K562 (cell line): ENCODE measurements around the gene GJA1. TPM values are rescaled to one million over a fixed set of nuclear protein-coding genes. Genes with fewer than 3 reads are reported as not detected.

ENCODE experiments used
- ATAC-seq: fragments of 200-7000 bp; cut with Tn5 transposase; 3 replicates; pipeline ENCODE4 v1.9.1; 2020; ENCODE audit warnings: moderate library complexity
- BruUV-seq: library from RNA; stranded (reverse); fragments of 400-500 nt; replicated peaks from 2 replicates; lab custom pipeline; 2021; lab: Mats Ljungman, UMichigan
- CTCF ChIA-PET: fragments of 300-600 bp; formaldehyde crosslinking; extraction: SDS; loops from one replicate; lab custom pipeline; 2021; ENCODE audit warnings: low intra/inter-chr PET ratio; lab: Yijun Ruan, JAX
- POLR2A ChIA-PET: fragments of 300-600, 350-650 bp; sonication (Branson Sonifier 250); formaldehyde crosslinking; extraction: SDS; loops from one replicate; lab custom pipeline; 2021; ENCODE audit warnings: antibody characterized with exemption, inconsistent platforms; lab: Yijun Ruan, JAX
- DNase-seq, 4 experiments: peaks; one replicate each; pipeline versions ENCODE4 v3.0.0 to v3.0.0-alpha.2; 2011 to 2018; ENCODE audit warnings: low spot score in 3 of 4, mixed read lengths in 3 of 4; ENCODE audit errors: extremely low read depth in 1 of 4
- FAIRE-seq: peaks from 2 replicates; lab custom pipeline; 2011; peaks lifted over from hg19 to GRCh38; lab: Jason Lieb, UNC
- H2AFZ ChIP-seq: 2 replicates; pipeline ENCODE4 v1.6.0; 2011; ENCODE audit warnings: low read depth, low read length, control low read depth, inconsistent platforms
- H3K27ac ChIP-seq: fragments of 200-600 bp; 3 replicates; pipeline ENCODE4 v1.8.0; 2011; ENCODE audit warnings: low read depth, mild to moderate bottlenecking, control low read depth, inconsistent platforms, low read length, moderate library complexity, mixed read lengths; ENCODE audit errors: extremely low read depth
- H3K27me3 ChIP-seq, 2 experiments: fragments of 300-600 bp in 1 of 2; 2 replicates in 1 of 2; 3 replicates in 1 of 2; pipeline versions ENCODE4 v1.6.0 to v1.8.0; 2011; ENCODE audit warnings: inconsistent platforms in 2 of 2, low read length in 2 of 2, mild to moderate bottlenecking in 1 of 2, mixed read lengths in 1 of 2, moderate library complexity in 1 of 2; ENCODE audit not compliant: control insufficient read depth in 2 of 2, insufficient read depth in 2 of 2
- H3K36me3 ChIP-seq: fragments of 300-600 bp; 3 replicates; pipeline ENCODE4 v1.8.0; 2011; ENCODE audit warnings: mild to moderate bottlenecking, low read length, inconsistent platforms; ENCODE audit not compliant: control insufficient read depth, insufficient read depth
- H3K4me1 ChIP-seq, 2 experiments: fragments of 200-600 bp in 1 of 2; replicated peaks in 1 of 2; 2 replicates in 1 of 2; 3 replicates in 1 of 2; pipeline versions ENCODE4 v1.5.1 to v1.8.0; 2011; ENCODE audit warnings: inconsistent platforms in 2 of 2, low read length in 2 of 2, mild to moderate bottlenecking in 1 of 2, mixed read lengths in 1 of 2, moderate library complexity in 1 of 2; ENCODE audit not compliant: control insufficient read depth in 2 of 2, insufficient read depth in 2 of 2
- H3K4me2 ChIP-seq: 2 replicates; pipeline ENCODE4 v1.6.1; 2011; ENCODE audit warnings: low read length, control low read depth, inconsistent platforms, mixed read lengths; ENCODE audit not compliant: insufficient read depth
- H3K4me3 ChIP-seq: fragments of 200-600 bp; sonication (generic), shearing (Covaris generic); 2 replicates; pipeline ENCODE4 v1.5.1; 2016; ENCODE audit warnings: control low read depth, inconsistent platforms
- H3K79me2 ChIP-seq: fragments of 200-600 bp; 3 replicates; pipeline ENCODE4 v1.8.0; 2011; ENCODE audit warnings: low read length, inconsistent platforms; ENCODE audit not compliant: control insufficient read depth, insufficient read depth
- H3K9ac ChIP-seq, 2 experiments: 2 replicates each; pipeline versions ENCODE4 v1.6.0 to v1.6.1; 2011; ENCODE audit warnings: low read depth in 2 of 2, low read length in 2 of 2, control low read depth in 1 of 2, inconsistent platforms in 1 of 2, mild to moderate bottlenecking in 1 of 2, mixed read lengths in 1 of 2; ENCODE audit not compliant: insufficient read depth in 1 of 2
- H3K9me1 ChIP-seq: one replicate; pipeline ENCODE4 v1.6.0; 2011; ENCODE audit warnings: inconsistent platforms, mild to moderate bottlenecking, low read length, moderate library complexity; ENCODE audit not compliant: control insufficient read depth, insufficient read depth
- H3K9me3 ChIP-seq: replicated peaks from 2 replicates; pipeline ENCODE4 v1.5.1; 2011; ENCODE audit warnings: low read depth, low read length, inconsistent platforms; ENCODE audit not compliant: control insufficient read depth, insufficient read depth
- H4K20me1 ChIP-seq: replicated peaks from 2 replicates; pipeline ENCODE4 v1.6.1; 2011; ENCODE audit warnings: low read length, inconsistent platforms, mixed read lengths; ENCODE audit not compliant: control insufficient read depth, insufficient read depth
- ADNP ChIP-seq: fragments of 200-800 bp; sonication (Bioruptor generic); IDR thresholded peaks from 2 replicates; pipeline ENCODE4 v1.6.1; 2016; ENCODE audit warnings: missing genetic modification characterization, missing compliant biosample characterization
- ARID1B ChIP-seq: fragments of 450-650 bp; IDR thresholded peaks from 2 replicates; pipeline ENCODE4 v1.6.1; 2016; ENCODE audit warnings: antibody characterized with exemption, mild to moderate bottlenecking, inconsistent platforms
- ATF6 ChIP-seq: sonication (generic); formaldehyde crosslinking; IDR thresholded peaks from 2 replicates; pipeline ENCODE4 v1.4.0; 2020; ENCODE audit warnings: mild to moderate bottlenecking, missing genetic modification reagents
- BACH1 ChIP-seq: fragments of 200-800 bp; sonication (Bioruptor generic); IDR thresholded peaks from 2 replicates; pipeline ENCODE4 v1.6.1; 2016; ENCODE audit warnings: missing genetic modification characterization, missing compliant biosample characterization
- BRF1 ChIP-seq: IDR thresholded peaks from 3 replicates; pipeline ENCODE4 v1.6.1; 2011; ENCODE audit warnings: borderline replicate concordance, mild to moderate bottlenecking; ENCODE audit not compliant: insufficient read length; ENCODE audit errors: extremely low read depth
- CBFB ChIP-seq: sonication (generic); formaldehyde crosslinking; IDR thresholded peaks from 2 replicates; pipeline ENCODE4 v1.4.0; 2020; ENCODE audit warnings: mild to moderate bottlenecking, missing genetic modification reagents
- CTBP1 ChIP-seq: fragments of 450-650 bp; IDR thresholded peaks from 2 replicates; pipeline ENCODE4 v1.6.1; 2016; ENCODE audit warnings: borderline replicate concordance
- ELF4 ChIP-seq: fragments of 450-650 bp; formaldehyde crosslinking; IDR thresholded peaks from 2 replicates; pipeline ENCODE4 v1.4.0; 2022; ENCODE audit warnings: missing genetic modification characterization
- NFXL1 ChIP-seq: fragments of 450-650 bp; formaldehyde crosslinking; IDR thresholded peaks from 2 replicates; pipeline ENCODE4 v1.4.0; 2021; ENCODE audit warnings: mild to moderate bottlenecking
- POLR2AphosphoS5 ChIP-seq: IDR thresholded peaks from 2 replicates; pipeline ENCODE4 v1.6.1; 2011; ENCODE audit warnings: mild to moderate bottlenecking, low read depth, low read length, moderate library complexity; ENCODE audit not compliant: control insufficient read depth, insufficient read depth
- SMARCA5 ChIP-seq: fragments of 450-650 bp; IDR thresholded peaks from 2 replicates; pipeline ENCODE4 v1.6.1; 2016
- TAF15 ChIP-seq: fragments of 200-400 bp; formaldehyde crosslinking; IDR thresholded peaks from 2 replicates; pipeline ENCODE4 v1.6.1; 2017; ENCODE audit warnings: mild to moderate bottlenecking, low read depth, low read length, moderate library complexity
- ZKSCAN3 ChIP-seq: fragments of 250-450 bp; sonication (Bioruptor Pico); IDR thresholded peaks from 2 replicates; pipeline ENCODE4 v1.4.0; 2020
- ZNF384 ChIP-seq: IDR thresholded peaks from 2 replicates; pipeline ENCODE4 v1.6.1; 2012; ENCODE audit warnings: low read depth, low read length, improper control_type of control experiment
- ZNF445 ChIP-seq: fragments of 250-450 bp; sonication (Bioruptor Pico); IDR thresholded peaks from 2 replicates; pipeline ENCODE4 v1.4.0; 2020; ENCODE audit warnings: low read depth, mild to moderate bottlenecking, moderate library complexity
- ZNF561 ChIP-seq: fragments of 450-650 bp; formaldehyde crosslinking; conservative IDR thresholded peaks from 2 replicates; pipeline ENCODE4 v1.4.0; 2020; ENCODE audit warnings: mild to moderate bottlenecking, moderate library complexity
- ZNF655 ChIP-seq: fragments of 250-450 bp; sonication (Bioruptor Pico); IDR thresholded peaks from 2 replicates; pipeline ENCODE4 v1.5.0; 2021
- WGBS: fragments of 100-300 bp; shearing (Covaris generic); methylation state at CpG from one replicate; pipeline ENCODE4 v1.1.6; 2016; ENCODE audit warnings: low coverage, mixed read lengths; ENCODE audit not compliant: insufficient coverage; ENCODE audit errors: missing lambda C conversion rate; 5-methylcytosine and 5-hydroxymethylcytosine counted together
- in situ Hi-C: fragments of 300-500 bp; cut with MboI; formaldehyde crosslinking; loops from 4 replicates; pipeline ENCODE4 v1.15.0; 2018; ENCODE audit warnings: inconsistent platforms, mixed read lengths
- intact Hi-C: fragments of 100-400 bp; cut with micrococcal nuclease; formaldehyde crosslinking; loops from 2 replicates; pipeline ENCODE4 v1.14.2; 2022
- polyA plus RNA-seq, 8 experiments: library from polyadenylated mRNA; depleted of rRNA in 4 of 8; stranded (reverse) in 5 of 8; unstranded in 3 of 8; fragments of >200 nt; fragmentation: Nextera tagmentation in 2 of 8; fragmentation: Illumina TruSeq in 1 of 8; extraction: Ambion mirVana in 2 of 8; extraction: Trizol in 1 of 8; gene quantifications; 2 replicates each; pipeline versions ENCODE4 v1.2.1 to v1.2.3, GENCODE V29; 2011 to 2014; ENCODE audit warnings: inconsistent platforms in 1 of 8, missing spikeins in 1 of 8
- total RNA-seq, 7 experiments: library from RNA; depleted of rRNA in 6 of 7; stranded (reverse); fragments of >200 nt in 6 of 7; fragmentation: Illumina TruSeq in 2 of 7; extraction: Trizol in 2 of 7; gene quantifications; 2 replicates each; pipeline versions ENCODE4 v1.2.1 to v1.2.3, GENCODE V29; 2011 to 2021; ENCODE audit warnings: low replicate concordance in 1 of 7
- TF ChIP-seq, protein P1 (sequence below): sonication (generic); formaldehyde crosslinking; IDR thresholded peaks from 2 replicates; pipeline ENCODE4 v1.8.0; 2023; ENCODE audit warnings: mild to moderate bottlenecking, missing genetic modification reagents

The GJA1 gene
- total and polyA plus RNA-seq, 9 of the 15 experiments (the other 6 are each of a cell fraction or from before 2014, with no cell fraction given), result 0.04 to 0.58 (median 0.06) TPM; not detected in 4

GRCh38 chr6:121408321-121408720 is 27.1 kb upstream of the GJA1 start:
- CTCF ChIA-PET, result no interaction called here
- BruUV-seq, result no TSS peak
- ATAC-seq, result no peak
- TF ChIP-seq BACH1, result no peak
- no peak for TF ChIP-seq ZNF655 (CRISPR knock-in tag)
- no peak for TF ChIP-seq TAF15
- no peak for TF ChIP-seq CBFB (CRISPR knock-in tag)
- TF ChIP-seq ELF4 (CRISPR knock-in tag), result no peak
- TF ChIP-seq NFXL1 (CRISPR knock-in tag), result no peak
- no peak for TF ChIP-seq BRF1
- TF ChIP-seq, protein P1, sequence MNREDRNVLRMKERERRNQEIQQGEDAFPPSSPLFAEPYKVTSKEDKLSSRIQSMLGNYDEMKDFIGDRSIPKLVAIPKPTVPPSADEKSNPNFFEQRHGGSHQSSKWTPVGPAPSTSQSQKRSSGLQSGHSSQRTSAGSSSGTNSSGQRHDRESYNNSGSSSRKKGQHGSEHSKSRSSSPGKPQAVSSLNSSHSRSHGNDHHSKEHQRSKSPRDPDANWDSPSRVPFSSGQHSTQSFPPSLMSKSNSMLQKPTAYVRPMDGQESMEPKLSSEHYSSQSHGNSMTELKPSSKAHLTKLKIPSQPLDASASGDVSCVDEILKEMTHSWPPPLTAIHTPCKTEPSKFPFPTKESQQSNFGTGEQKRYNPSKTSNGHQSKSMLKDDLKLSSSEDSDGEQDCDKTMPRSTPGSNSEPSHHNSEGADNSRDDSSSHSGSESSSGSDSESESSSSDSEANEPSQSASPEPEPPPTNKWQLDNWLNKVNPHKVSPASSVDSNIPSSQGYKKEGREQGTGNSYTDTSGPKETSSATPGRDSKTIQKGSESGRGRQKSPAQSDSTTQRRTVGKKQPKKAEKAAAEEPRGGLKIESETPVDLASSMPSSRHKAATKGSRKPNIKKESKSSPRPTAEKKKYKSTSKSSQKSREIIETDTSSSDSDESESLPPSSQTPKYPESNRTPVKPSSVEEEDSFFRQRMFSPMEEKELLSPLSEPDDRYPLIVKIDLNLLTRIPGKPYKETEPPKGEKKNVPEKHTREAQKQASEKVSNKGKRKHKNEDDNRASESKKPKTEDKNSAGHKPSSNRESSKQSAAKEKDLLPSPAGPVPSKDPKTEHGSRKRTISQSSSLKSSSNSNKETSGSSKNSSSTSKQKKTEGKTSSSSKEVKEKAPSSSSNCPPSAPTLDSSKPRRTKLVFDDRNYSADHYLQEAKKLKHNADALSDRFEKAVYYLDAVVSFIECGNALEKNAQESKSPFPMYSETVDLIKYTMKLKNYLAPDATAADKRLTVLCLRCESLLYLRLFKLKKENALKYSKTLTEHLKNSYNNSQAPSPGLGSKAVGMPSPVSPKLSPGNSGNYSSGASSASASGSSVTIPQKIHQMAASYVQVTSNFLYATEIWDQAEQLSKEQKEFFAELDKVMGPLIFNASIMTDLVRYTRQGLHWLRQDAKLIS, result no peak
- TF ChIP-seq ARID1B, result no peak
- no peak for TF ChIP-seq ATF6
- TF ChIP-seq CTBP1, result no peak
- TF ChIP-seq ADNP (tag), result no peak
- TF ChIP-seq ZNF445 (CRISPR knock-in tag), result no peak
- no peak for TF ChIP-seq ZNF561 (CRISPR knock-in tag)
- no peak for TF ChIP-seq POLR2AphosphoS5
- TF ChIP-seq SMARCA5, result no peak
- no peak for TF ChIP-seq ZKSCAN3 (CRISPR knock-in tag)
- TF ChIP-seq ZNF384, result no peak

More at GRCh38 chr6:121408321-121408720, 27.1 kb upstream of the GJA1 start:
- Histone ChIP-seq H3K9me1 (no peaks in the 10 kb centered on the region), H3K9me3 (no peaks in the 10 kb centered on the region), H3K27ac (no peak overlapping the region), H3K27me3 (no peaks in the 10 kb centered on the region), H3K9ac (no peak overlapping the region), H4K20me1 (no peaks in the 10 kb centered on the region), H3K4me2 (no peak overlapping the region), H3K79me2 (no peaks in the 10 kb centered on the region), H3K4me1 (peaks cover 0 to 3% of the 10 kb centered on the region in 2 experiments; a peak in 1 of 5 replicates), H3K4me3 (no peak overlapping the region), H2AFZ (no peak overlapping the region), H3K36me3 (no peaks in the 10 kb centered on the region)
- in situ Hi-C loops (no loop called here), intact Hi-C loops (no loop called here)
- under 1% methylated on average over 13 of the region's 19 CpGs for WGBS
- FAIRE-seq (no peak), DNase-seq (no peak)
- POLR2A ChIA-PET, result no interaction called here
